T47D (cell line): ENCODE data around the gene NUDT21.

Experiments
- DNase-seq, 2 experiments: peaks; one replicate each; pipeline versions ENCODE4 v3.0.0 to v3.0.0-alpha.2; 2011 to 2012; ENCODE audit warnings: low read depth in 1 of 2, low spot score in 1 of 2
- JUND ChIP-seq: IDR thresholded peaks from 2 replicates; pipeline ENCODE4 v1.6.1; 2012; ENCODE audit warnings: low read depth
- in situ Hi-C: cut with HindIII; loops from 2 replicates; pipeline ENCODE4 v1.10.0; 2016; ENCODE audit warnings: low sequenced_read_pairs, low pct_unique_long_range_greater_than_20kb

Gene NUDT21

GRCh38 chr16:56477096-56477878, 26.2 kb upstream of the NUDT21 start:
- in situ Hi-C loops = no loop called here
- TF ChIP-seq JUND = no peak
- no peak for DNase-seq

DNA sequence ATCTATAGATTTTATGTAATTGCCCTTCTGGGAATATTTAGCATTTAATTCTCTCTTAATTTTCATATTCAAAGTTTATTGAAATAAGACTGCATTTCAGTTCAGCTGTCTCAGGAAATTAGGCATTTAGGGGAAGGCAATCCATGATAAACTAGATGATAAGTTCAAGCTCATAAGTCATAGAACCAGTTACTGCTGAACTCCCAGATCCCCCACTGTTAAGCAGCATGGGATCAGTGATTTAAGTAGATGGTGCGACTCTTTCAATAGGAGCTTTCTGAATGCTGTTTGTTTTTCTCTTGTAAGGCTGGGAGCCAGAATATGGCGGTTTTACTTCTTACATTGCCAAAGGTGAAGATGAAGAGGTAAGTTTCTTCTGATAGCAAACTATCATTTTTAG, 24.1 kb upstream of the NUDT21 start:
- TF ChIP-seq JUND = no peak
- in situ Hi-C loops = no loop called here
- DNase-seq = no peak

GRCh38 chr16:56470666-56471065, 19.5 kb upstream of the NUDT21 start:
- no peak for TF ChIP-seq JUND
- in situ Hi-C loops = no loop called here
- DNase-seq = no peak

DNA sequence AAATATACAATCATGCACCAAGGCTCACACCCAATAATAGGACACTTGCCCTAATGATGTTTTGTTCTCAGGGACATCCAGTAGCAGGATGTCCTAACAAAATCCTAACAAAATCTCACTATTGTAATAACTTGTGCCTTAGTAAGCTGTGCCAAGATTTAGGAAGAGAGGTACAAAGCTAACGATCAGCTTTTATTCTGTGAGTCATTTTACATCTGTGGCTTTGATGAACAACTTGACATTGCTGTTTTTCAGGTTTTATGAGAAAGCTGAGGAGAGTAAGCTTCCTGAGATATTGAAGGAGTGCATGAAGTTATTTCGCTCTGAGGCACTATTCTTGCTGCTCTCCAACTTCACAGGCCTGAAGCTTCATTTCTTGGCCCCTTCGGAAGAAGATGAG, 19.1 kb upstream of the NUDT21 start:
- in situ Hi-C loops = no loop called here
- DNase-seq = peak in 1 of 2 experiments; percentile 40
- TF ChIP-seq JUND = no peak

- TF ChIP-seq JUND = no peak
- in situ Hi-C loops = no loop called here
- peak in 1 of 2 experiments; percentile 8 for DNase-seq
Measured at GRCh38 chr16:56469748-56470147, 18.6 kb upstream of the NUDT21 start.

- DNase-seq = no peak
- no peak for TF ChIP-seq JUND
- in situ Hi-C loops = no loop called here
Measured at GRCh38 chr16:56468800-56469199, 17.7 kb upstream of the NUDT21 start.

GRCh38 chr16:56466344-56466743, 15.2 kb upstream of the NUDT21 start:
- no peak for DNase-seq
- in situ Hi-C loops = no loop called here
- TF ChIP-seq JUND = no peak

DNA sequence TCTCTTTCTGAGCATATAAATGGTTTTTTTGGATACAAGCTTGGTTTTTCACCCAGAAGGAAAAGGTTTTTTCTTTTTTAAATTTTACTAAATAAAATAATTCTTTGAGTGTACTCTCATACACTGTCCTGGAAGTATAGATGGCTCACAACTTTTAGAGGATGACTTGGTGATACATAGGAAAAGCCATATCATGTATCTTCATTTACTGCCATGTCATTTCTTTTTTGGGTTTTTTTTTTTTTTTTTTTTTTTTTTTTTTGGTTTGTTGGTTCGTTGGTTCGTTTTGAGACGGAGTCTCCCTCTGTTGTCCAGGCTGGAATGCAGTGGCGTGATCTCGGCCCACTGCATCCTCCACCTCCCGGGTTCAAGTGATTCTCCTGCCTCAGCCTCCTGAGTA, 12.0 kb upstream of the NUDT21 start:
- no peak for DNase-seq
- in situ Hi-C loops = no loop called here
- TF ChIP-seq JUND = no peak

DNA sequence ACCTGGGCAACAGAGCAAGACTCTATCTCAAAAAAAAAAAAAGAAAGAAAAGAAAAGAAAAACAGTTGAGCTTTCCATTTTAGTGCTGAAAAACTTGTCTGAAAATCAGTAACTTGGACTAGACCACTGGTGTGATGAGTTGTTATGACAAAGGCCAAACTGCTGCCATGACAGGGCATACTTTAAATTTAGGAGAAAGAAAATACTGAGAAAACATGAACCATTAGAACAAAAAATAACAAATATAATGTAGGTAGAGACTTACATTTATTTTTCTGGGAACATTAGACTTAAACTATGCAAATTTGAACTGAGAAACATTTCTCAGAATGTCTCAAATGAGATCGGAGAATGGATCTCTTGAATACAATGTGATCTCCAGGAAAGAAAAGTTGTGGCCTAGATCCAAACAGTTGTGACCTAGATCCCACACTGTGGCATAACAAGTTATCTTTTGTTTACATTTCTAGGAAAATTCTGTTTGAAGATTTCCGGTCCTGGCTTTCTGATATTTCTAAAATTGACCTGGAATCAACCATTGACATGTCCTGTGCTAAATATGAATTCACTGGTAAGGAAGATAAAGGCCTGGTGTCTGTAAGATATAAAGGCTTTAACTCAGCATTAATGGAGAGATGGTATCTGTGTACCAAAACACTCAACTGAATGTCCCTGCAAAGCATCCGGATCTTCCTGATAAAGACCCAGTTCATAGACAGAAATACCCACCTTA, 11.1 kb upstream of the NUDT21 start:
- no peak for DNase-seq
- TF ChIP-seq JUND = no peak
- in situ Hi-C loops = no loop called here

DNA sequence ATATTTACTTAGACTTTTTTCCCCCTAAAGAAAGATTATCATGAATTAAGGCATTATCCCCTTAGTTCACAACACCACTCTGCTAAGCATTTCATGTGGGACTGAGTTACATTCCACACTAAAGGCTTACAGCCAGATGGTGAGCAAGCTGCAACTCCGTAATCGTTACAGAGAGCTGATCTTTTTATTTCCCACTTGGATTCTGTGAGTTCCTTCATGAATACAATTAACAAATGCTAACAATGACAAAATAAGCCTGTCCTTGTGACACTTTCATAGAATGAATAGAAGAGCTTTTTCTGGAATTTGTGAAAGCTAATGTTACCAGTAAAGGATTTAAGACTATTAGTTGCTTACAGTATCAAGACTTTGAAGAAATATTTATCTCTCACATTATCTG, 9.0 kb upstream of the NUDT21 start:
- in situ Hi-C loops = no loop called here
- no peak for DNase-seq
- no peak for TF ChIP-seq JUND

- no peak for DNase-seq
- TF ChIP-seq JUND = no peak
- in situ Hi-C loops = no loop called here
Measured at GRCh38 chr16:56457927-56458470, 6.9 kb upstream of the NUDT21 start.

GRCh38 chr16:56451753-56452689, 889 bp upstream of the NUDT21 start:
- DNase-seq = peak; percentile 22 to 47
- no peak for TF ChIP-seq JUND
- in situ Hi-C loops = no loop called here
